Suprapubic skin (tissue), 3 donors: ENCODE measurements around the gene ITPRIPL2.

Experiments used
- CTCF ChIP-seq, 2 donors: fragments of 200-600 bp in 1 of 2; fragments of 450-650 bp in 1 of 2; sonication (generic) in 1 of 2; IDR thresholded peaks; one replicate each; pipeline ENCODE4 v1.5.1; 2016 to 2019; ENCODE audit warnings: antibody characterized with exemption in 2 of 2, mild to moderate bottlenecking in 1 of 2, moderate library complexity in 1 of 2
- POLR2A ChIP-seq, 2 donors: fragments of 450-650 bp; IDR thresholded peaks; one replicate each; pipeline ENCODE4 v1.6.1; 2017; ENCODE audit warnings: antibody characterized with exemption in 2 of 2, mild to moderate bottlenecking in 2 of 2, moderate library complexity in 2 of 2

- no peak for TF ChIP-seq CTCF (IDR thresholded peaks at IDR 0.05)
- no peak for TF ChIP-seq POLR2A (IDR thresholded peaks at IDR 0.05)
Observed at GRCh38 chr16:19102187-19102872, 11.4 kb upstream of the ITPRIPL2 start.
